GM23338 (cell line): ENCODE data around the gene FANCG. TPM values are rescaled to one million over a fixed set of nuclear protein-coding genes. Genes with fewer than 3 reads are reported as not detected.

ENCODE experiments used
- ATAC-seq: fragments of 200-7000 bp; cut with Tn5 transposase; 3 replicates; pipeline ENCODE4 v1.9.1; 2020
- DNase-seq: peaks from one replicate; pipeline ENCODE4 v3.0.0-alpha.2; 2015; ENCODE audit warnings: low spot score
- H2AFZ ChIP-seq: fragments of 200-600 bp; sonication (generic); 2 replicates; pipeline ENCODE4 v1.8.0; 2016; ENCODE audit warnings: antibody characterized with exemption, mild to moderate bottlenecking, moderate library complexity
- H3F3A ChIP-seq: fragments of 200-600 bp; sonication (generic); replicated peaks from 2 replicates; pipeline ENCODE4 v1.8.0; 2017; ENCODE audit warnings: antibody characterized with exemption, mixed run types, low read depth
- H3K27ac ChIP-seq: fragments of 200-600 bp; sonication (generic); 2 replicates; pipeline ENCODE4 v1.6.1; 2016; ENCODE audit warnings: low read depth
- H3K27me3 ChIP-seq: fragments of 200-600 bp; sonication (generic); 2 replicates; pipeline ENCODE4 v1.8.0; 2016; ENCODE audit warnings: mild to moderate bottlenecking, mixed run types, moderate library complexity; ENCODE audit not compliant: insufficient read depth
- H3K36me3 ChIP-seq: fragments of 200-600 bp; sonication (generic); 2 replicates; pipeline ENCODE4 v1.8.0; 2016; ENCODE audit warnings: mild to moderate bottlenecking; ENCODE audit not compliant: insufficient read depth
- H3K4me1 ChIP-seq: fragments of 200-600 bp; sonication (generic); 2 replicates; pipeline ENCODE4 v1.8.0; 2016; ENCODE audit warnings: mild to moderate bottlenecking, moderate library complexity; ENCODE audit not compliant: insufficient read depth
- H3K4me2 ChIP-seq: fragments of 200-600 bp; sonication (generic); 2 replicates; pipeline ENCODE4 v1.7.1; 2017; ENCODE audit warnings: mixed run types
- H3K4me3 ChIP-seq: fragments of 200-600 bp; sonication (generic); 2 replicates; pipeline ENCODE4 v1.6.1; 2016; ENCODE audit warnings: mixed run types
- H3K79me2 ChIP-seq: fragments of 200-600 bp; sonication (generic); replicated peaks from 2 replicates; pipeline ENCODE4 v1.8.0; 2017; ENCODE audit warnings: mild to moderate bottlenecking; ENCODE audit not compliant: insufficient read depth
- H3K9me2 ChIP-seq: fragments of 200-600 bp; sonication (generic); 2 replicates; pipeline ENCODE4 v1.8.0; 2017; ENCODE audit not compliant: insufficient read depth
- H4K20me1 ChIP-seq: fragments of 200-600 bp; sonication (generic); replicated peaks from 2 replicates; pipeline ENCODE4 v1.8.0; 2017; ENCODE audit warnings: mild to moderate bottlenecking; ENCODE audit not compliant: insufficient read depth
- H3K27ac Mint-ChIP-seq: 2 replicates; pipeline ENCODE4 v1.8.0; 2020; ENCODE audit warnings: inconsistent platforms, mild to moderate bottlenecking, moderate library complexity, mixed read lengths
- H3K27me3 Mint-ChIP-seq: 3 replicates; pipeline ENCODE4 v1.8.0; 2022; ENCODE audit warnings: low read depth, mild to moderate bottlenecking, moderate library complexity, mixed read lengths, inconsistent platforms; ENCODE audit not compliant: insufficient read depth, poor library complexity
- H3K36me3 Mint-ChIP-seq: 3 replicates; pipeline ENCODE4 v1.8.0; 2021; ENCODE audit warnings: low read depth, mild to moderate bottlenecking, inconsistent platforms, moderate library complexity, mixed read lengths
- H3K4me1 Mint-ChIP-seq: 3 replicates; pipeline ENCODE4 v1.8.0; 2020; ENCODE audit warnings: mild to moderate bottlenecking, inconsistent platforms, mixed read lengths
- H3K4me3 Mint-ChIP-seq: 3 replicates; pipeline ENCODE4 v1.8.0; 2021; ENCODE audit warnings: moderate library complexity, mild to moderate bottlenecking, inconsistent platforms, mixed read lengths
- H3K9me3 Mint-ChIP-seq: 3 replicates; pipeline ENCODE4 v1.8.0; 2020; ENCODE audit warnings: moderate library complexity, mild to moderate bottlenecking, inconsistent platforms, mixed read lengths
- CREB1 ChIP-seq: fragments of 250-450 bp; sonication (Bioruptor Pico); IDR thresholded peaks from 2 replicates; pipeline ENCODE4 v1.5.0; 2020; ENCODE audit warnings: low read depth, mild to moderate bottlenecking, moderate library complexity
- CTCF ChIP-seq, 2 experiments: fragments of 200-600 bp in 1 of 2; sonication (generic) in 1 of 2; conservative IDR thresholded peaks; 2 replicates each; pipeline versions ENCODE4 v1.5.1 to v1.6.1; 2016 to 2017; ENCODE audit warnings: antibody characterized with exemption in 2 of 2, low read depth in 2 of 2, mild to moderate bottlenecking in 2 of 2, moderate library complexity in 1 of 2
- ETS1 ChIP-seq: IDR thresholded peaks from 2 replicates; pipeline ENCODE4 v1.6.1; 2016; ENCODE audit warnings: antibody characterized with exemption
- EZH2 ChIP-seq: fragments of 200-600 bp; sonication (generic); IDR thresholded peaks from one replicate; pipeline ENCODE4 v1.8.0; 2017; ENCODE audit warnings: antibody characterized with exemption, mild to moderate bottlenecking, low read depth; ENCODE audit not compliant: unreplicated experiment
- EZH2phosphoT487 ChIP-seq: fragments of 200-600 bp; sonication (generic); IDR thresholded peaks from one replicate; pipeline ENCODE4 v1.8.1; 2018; ENCODE audit warnings: antibody characterized with exemption; ENCODE audit not compliant: unreplicated experiment
- JUNB ChIP-seq: IDR thresholded peaks from one replicate; pipeline ENCODE4 v1.6.1; 2016; ENCODE audit warnings: antibody characterized with exemption; ENCODE audit not compliant: unreplicated experiment
- NANOG ChIP-seq: IDR thresholded peaks from 2 replicates; pipeline ENCODE4 v1.6.1; 2016; ENCODE audit warnings: antibody characterized with exemption, borderline replicate concordance
- POLR2AphosphoS5 ChIP-seq: IDR thresholded peaks from 2 replicates; pipeline ENCODE4 v1.6.1; 2016; ENCODE audit warnings: antibody characterized with exemption, low read depth
- REST ChIP-seq: IDR thresholded peaks from one replicate; pipeline ENCODE4 v1.6.1; 2018; ENCODE audit warnings: antibody characterized with exemption; ENCODE audit not compliant: unreplicated experiment
- STAT1 ChIP-seq: IDR thresholded peaks from one replicate; pipeline ENCODE4 v1.6.1; 2016; ENCODE audit warnings: antibody characterized with exemption; ENCODE audit not compliant: unreplicated experiment
- ZNF114 ChIP-seq: fragments of 250-450 bp; sonication (Bioruptor Pico); IDR thresholded peaks from 2 replicates; pipeline ENCODE4 v1.5.0; 2020; ENCODE audit warnings: mild to moderate bottlenecking, moderate library complexity
- ZNF331 ChIP-seq: fragments of 250-450 bp; sonication (Bioruptor Pico); IDR thresholded peaks from 2 replicates; pipeline ENCODE4 v1.5.0; 2020; ENCODE audit warnings: low read depth, mild to moderate bottlenecking, moderate library complexity
- ZNF462 ChIP-seq: fragments of 250-450 bp; sonication (Bioruptor Pico); IDR thresholded peaks from 2 replicates; pipeline ENCODE4 v1.5.0; 2020; ENCODE audit warnings: mild to moderate bottlenecking, moderate library complexity
- polyA plus RNA-seq: library from polyadenylated mRNA; unstranded; fragments of >200 nt; fragmentation: Nextera tagmentation; extraction: Ambion mirVana; gene quantifications from 2 replicates; pipeline ENCODE4 v1.2.1, GENCODE V29; 2016
- total RNA-seq: library from RNA; depleted of rRNA; stranded (reverse); fragments of >200 nt; shearing (Covaris generic); gene quantifications from 2 replicates; pipeline ENCODE4 v1.2.3, GENCODE V29; 2014

Gene FANCG
- total and polyA plus RNA-seq, 2 experiments from 2014 or later: 53.8 to 56.2 TPM

- H4K20me1 ChIP-seq: no peaks in the 10 kb centered on the region
- Mint-ChIP-seq H3K36me3 (peaks cover 34% of the 10 kb centered on the region), H3K4me1 (peaks cover 18% of the 10 kb centered on the region), H3K27ac (0 out of 2 replicates have a peak overlapping the region, but pooled peaks have one; percentile 62), H3K9me3 (no peaks in the 10 kb centered on the region), H3K27me3 (peaks cover 22% of the 10 kb centered on the region), H3K4me3 (0 out of 3 replicates have a peak overlapping the region, but pooled peaks have one; percentile 21)
- peaks cover 7% of the 10 kb centered on the region for H3F3A ChIP-seq
- H3K9me2 ChIP-seq: no peaks in the 10 kb centered on the region
- H3K4me1 ChIP-seq: peaks cover 11% of the 10 kb centered on the region
- H3K27me3 ChIP-seq: no peaks in the 10 kb centered on the region
- TF ChIP-seq EZH2 (no peak), CREB1 (CRISPR knock-in tag) (no peak), EZH2phosphoT487 (no peak), ZNF114 (CRISPR knock-in tag) (no peak), ETS1 (no peak), POLR2AphosphoS5 (no peak), JUNB (no peak), NANOG (no peak), ZNF331 (CRISPR knock-in tag) (no peak), ZNF462 (CRISPR knock-in tag) (no peak), CTCF (conservative IDR thresholded peaks at IDR 0.05; ENCODE audit: low read depth in 2 of 2) (no peak), STAT1 (no peak), REST (no peak)
- no peak overlapping the region for H3K4me2 ChIP-seq
- no peak for DNase-seq
- no peak overlapping the region for H3K4me3 ChIP-seq
- H3K27ac ChIP-seq: no peak overlapping the region
- no peak overlapping the region for H2AFZ ChIP-seq
- no peak for ATAC-seq
- H3K79me2 ChIP-seq: peaks cover 20% of the 10 kb centered on the region
- peaks cover 3% of the 10 kb centered on the region; the same call in 1 of the 2 replicates for H3K36me3 ChIP-seq
Measured at GRCh38 chr9:35105126-35105525, 25.4 kb upstream of the FANCG start.
